ENCODE results near the gene KIF6. TPM values are rescaled to one million over a fixed set of nuclear protein-coding genes. Genes with fewer than 3 reads are reported as not detected.

Gene KIF6
- total and polyA plus RNA-seq, 2 of the 8 experiments (the other 6 are each of a cell fraction or from before 2014, with no cell fraction given) = 0.53 to 0.65 TPM

- TF ChIP-seq CTCF (IDR thresholded peaks at IDR 0.05; ENCODE audit: control extremely low read depth in 1 of 3, insufficient read depth in 1 of 3, low read depth in 1 of 3, low read length in 3 of 3) = no peak
- TF ChIP-seq TBP (IDR thresholded peaks at IDR 0.05; ENCODE audit: low read depth, low read length) = no peak
- no peak for TF ChIP-seq EP300 (IDR thresholded peaks at IDR 0.05; ENCODE audit: borderline replicate concordance in 1 of 2, low read depth in 2 of 2, low read length in 2 of 2)
- no peak for TF ChIP-seq MAFK (IDR thresholded peaks at IDR 0.05; ENCODE audit: low read depth, low read length)
- no peak for TF ChIP-seq NANOG (IDR thresholded peaks at IDR 0.05; ENCODE audit: insufficient read depth, low read depth, low read length, poor library complexity, severe bottlenecking)
- no peak for TF ChIP-seq ATF2 (IDR thresholded peaks at IDR 0.05; ENCODE audit: low read length)
- TF ChIP-seq SRF (IDR thresholded peaks at IDR 0.05; ENCODE audit: low read depth, low read length) = no peak
Measured at GRCh38 chr6:39370390-39370789, 354.8 kb downstream of the KIF6 start (continued).

All from H1 (cell line).